ENCODE results near the gene USP10. TPM values are rescaled to one million over a fixed set of nuclear protein-coding genes. Genes with fewer than 3 reads are reported as not detected.

USP10 gene, protein sequence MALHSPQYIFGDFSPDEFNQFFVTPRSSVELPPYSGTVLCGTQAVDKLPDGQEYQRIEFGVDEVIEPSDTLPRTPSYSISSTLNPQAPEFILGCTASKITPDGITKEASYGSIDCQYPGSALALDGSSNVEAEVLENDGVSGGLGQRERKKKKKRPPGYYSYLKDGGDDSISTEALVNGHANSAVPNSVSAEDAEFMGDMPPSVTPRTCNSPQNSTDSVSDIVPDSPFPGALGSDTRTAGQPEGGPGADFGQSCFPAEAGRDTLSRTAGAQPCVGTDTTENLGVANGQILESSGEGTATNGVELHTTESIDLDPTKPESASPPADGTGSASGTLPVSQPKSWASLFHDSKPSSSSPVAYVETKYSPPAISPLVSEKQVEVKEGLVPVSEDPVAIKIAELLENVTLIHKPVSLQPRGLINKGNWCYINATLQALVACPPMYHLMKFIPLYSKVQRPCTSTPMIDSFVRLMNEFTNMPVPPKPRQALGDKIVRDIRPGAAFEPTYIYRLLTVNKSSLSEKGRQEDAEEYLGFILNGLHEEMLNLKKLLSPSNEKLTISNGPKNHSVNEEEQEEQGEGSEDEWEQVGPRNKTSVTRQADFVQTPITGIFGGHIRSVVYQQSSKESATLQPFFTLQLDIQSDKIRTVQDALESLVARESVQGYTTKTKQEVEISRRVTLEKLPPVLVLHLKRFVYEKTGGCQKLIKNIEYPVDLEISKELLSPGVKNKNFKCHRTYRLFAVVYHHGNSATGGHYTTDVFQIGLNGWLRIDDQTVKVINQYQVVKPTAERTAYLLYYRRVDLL
- polyA plus RNA-seq (2011; rRNA removed), result 93.5 and 144 TPM in 2 replicates
- polyA plus RNA-seq (2012; cell fraction: cytosol; rRNA removed), result 90.7 and 101 TPM in 2 replicates
- 156 and 209 TPM in 2 replicates for polyA plus RNA-seq (2012; cell fraction: nucleus; rRNA removed)
- 60.6 to 64.2 TPM (median 61.5 TPM) in 3 replicates for polyA plus RNA-seq (2017; fragmentation: RNase III; extraction: RNeasy Plus Mini Kit Qiagen cat#74134 plus additional on column Dnase treatment)
- 241 and 307 TPM in 2 replicates for polyA minus RNA-seq (2011; rRNA and poly(A)+ RNA removed)

DNA sequence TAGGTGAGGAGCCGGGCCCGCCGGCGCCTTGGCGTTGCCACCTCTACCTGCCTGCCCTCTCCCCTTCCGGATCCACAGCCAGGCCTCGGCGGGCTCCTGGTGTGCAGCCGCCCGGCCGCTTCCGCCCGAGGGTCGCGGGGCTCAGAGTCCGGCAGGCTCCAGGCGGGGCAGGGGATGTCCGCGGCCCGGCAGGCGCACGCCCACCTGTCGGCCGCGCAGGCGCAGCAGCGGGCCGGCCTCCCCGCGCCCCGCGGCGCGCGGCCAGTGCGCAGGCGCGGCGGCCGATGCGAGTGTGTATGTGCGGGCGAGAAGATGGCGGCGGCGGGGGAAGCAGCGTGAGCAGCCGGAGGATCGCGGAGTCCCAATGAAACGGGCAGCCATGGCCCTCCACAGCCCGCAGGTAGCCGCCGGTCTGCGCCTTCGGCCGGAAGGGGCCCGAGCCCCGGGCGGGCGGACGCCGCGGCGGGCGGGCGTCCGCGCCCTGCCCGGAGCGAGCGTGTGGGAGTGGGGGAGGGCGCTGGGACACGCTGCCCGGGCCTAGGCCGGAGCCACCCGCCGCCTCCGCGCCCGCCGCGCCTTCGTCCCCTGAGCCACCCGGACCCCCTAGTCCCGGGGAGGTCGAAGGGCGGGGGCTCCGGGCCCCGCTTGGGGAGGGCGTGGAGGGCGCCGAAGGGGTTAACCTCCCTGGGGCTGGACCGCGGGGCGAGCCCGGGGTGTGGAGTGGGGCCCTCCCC is at the start of gene USP10:
Gene USP10, plus strand, starts transcription at position 289 of the 734 bp plus-strand sequence. Its CDS starts 91 bp downstream, at position 380.
- TF ChIP-seq, protein P1, sequence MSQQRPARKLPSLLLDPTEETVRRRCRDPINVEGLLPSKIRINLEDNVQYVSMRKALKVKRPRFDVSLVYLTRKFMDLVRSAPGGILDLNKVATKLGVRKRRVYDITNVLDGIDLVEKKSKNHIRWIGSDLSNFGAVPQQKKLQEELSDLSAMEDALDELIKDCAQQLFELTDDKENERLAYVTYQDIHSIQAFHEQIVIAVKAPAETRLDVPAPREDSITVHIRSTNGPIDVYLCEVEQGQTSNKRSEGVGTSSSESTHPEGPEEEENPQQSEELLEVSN (IDR thresholded peaks at IDR 0.05; ENCODE audit: borderline replicate concordance, low read depth), result peak; percentile 14; the same call in 1 of the 2 replicates
- TF ChIP-seq ZFP36 (IDR thresholded peaks at IDR 0.05; ENCODE audit: borderline replicate concordance, partially characterized antibody) (no peak), PHF8 (IDR thresholded peaks at IDR 0.05; ENCODE audit: borderline replicate concordance, low read depth) (peak; percentile 47; the same call in 1 of the 2 replicates), POLR2A (IDR thresholded peaks at IDR 0.05; ENCODE audit: low read length) (peak; percentile 80), JUN (IDR thresholded peaks at IDR 0.05) (peak; percentile 60 to 86; a peak in 4 of 5 replicates), MYC (IDR thresholded peaks at IDR 0.05; ENCODE audit: borderline replicate concordance, low read length) (peak; percentile 76; the same call in 1 of the 2 replicates)
- TF ChIP-seq, protein P2, sequence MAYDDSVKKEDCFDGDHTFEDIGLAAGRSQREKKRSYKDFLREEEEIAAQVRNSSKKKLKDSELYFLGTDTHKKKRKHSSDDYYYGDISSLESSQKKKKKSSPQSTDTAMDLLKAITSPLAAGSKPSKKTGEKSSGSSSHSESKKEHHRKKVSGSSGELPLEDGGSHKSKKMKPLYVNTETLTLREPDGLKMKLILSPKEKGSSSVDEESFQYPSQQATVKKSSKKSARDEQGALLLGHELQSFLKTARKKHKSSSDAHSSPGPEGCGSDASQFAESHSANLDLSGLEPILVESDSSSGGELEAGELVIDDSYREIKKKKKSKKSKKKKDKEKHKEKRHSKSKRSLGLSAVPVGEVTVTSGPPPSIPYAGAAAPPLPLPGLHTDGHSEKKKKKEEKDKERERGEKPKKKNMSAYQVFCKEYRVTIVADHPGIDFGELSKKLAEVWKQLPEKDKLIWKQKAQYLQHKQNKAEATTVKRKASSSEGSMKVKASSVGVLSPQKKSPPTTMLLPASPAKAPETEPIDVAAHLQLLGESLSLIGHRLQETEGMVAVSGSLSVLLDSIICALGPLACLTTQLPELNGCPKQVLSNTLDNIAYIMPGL (CRISPR knock-in tag; IDR thresholded peaks at IDR 0.05; ENCODE audit: borderline replicate concordance), result 0 out of 2 replicates have a peak, but pooled peaks have one; percentile 24
- TF ChIP-seq, protein P3, sequence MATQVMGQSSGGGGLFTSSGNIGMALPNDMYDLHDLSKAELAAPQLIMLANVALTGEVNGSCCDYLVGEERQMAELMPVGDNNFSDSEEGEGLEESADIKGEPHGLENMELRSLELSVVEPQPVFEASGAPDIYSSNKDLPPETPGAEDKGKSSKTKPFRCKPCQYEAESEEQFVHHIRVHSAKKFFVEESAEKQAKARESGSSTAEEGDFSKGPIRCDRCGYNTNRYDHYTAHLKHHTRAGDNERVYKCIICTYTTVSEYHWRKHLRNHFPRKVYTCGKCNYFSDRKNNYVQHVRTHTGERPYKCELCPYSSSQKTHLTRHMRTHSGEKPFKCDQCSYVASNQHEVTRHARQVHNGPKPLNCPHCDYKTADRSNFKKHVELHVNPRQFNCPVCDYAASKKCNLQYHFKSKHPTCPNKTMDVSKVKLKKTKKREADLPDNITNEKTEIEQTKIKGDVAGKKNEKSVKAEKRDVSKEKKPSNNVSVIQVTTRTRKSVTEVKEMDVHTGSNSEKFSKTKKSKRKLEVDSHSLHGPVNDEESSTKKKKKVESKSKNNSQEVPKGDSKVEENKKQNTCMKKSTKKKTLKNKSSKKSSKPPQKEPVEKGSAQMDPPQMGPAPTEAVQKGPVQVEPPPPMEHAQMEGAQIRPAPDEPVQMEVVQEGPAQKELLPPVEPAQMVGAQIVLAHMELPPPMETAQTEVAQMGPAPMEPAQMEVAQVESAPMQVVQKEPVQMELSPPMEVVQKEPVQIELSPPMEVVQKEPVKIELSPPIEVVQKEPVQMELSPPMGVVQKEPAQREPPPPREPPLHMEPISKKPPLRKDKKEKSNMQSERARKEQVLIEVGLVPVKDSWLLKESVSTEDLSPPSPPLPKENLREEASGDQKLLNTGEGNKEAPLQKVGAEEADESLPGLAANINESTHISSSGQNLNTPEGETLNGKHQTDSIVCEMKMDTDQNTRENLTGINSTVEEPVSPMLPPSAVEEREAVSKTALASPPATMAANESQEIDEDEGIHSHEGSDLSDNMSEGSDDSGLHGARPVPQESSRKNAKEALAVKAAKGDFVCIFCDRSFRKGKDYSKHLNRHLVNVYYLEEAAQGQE (IDR thresholded peaks at IDR 0.05), result no peak
- TF ChIP-seq, protein P4, sequence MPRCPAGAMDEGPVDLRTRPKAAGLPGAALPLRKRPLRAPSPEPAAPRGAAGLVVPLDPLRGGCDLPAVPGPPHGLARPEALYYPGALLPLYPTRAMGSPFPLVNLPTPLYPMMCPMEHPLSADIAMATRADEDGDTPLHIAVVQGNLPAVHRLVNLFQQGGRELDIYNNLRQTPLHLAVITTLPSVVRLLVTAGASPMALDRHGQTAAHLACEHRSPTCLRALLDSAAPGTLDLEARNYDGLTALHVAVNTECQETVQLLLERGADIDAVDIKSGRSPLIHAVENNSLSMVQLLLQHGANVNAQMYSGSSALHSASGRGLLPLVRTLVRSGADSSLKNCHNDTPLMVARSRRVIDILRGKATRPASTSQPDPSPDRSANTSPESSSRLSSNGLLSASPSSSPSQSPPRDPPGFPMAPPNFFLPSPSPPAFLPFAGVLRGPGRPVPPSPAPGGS (IDR thresholded peaks at IDR 0.05), result peak; percentile 75; the same call in 2 of the 3 replicates
- DNase-seq (ENCODE audit: low read depth in 1 of 2, low spot score in 1 of 2), result peak; percentile 81 to 88
- H3K4me2 ChIP-seq, result peak within 1 kb of the TSS; percentile 97
- WGBS (ENCODE audit: missing lambda C conversion rate), result 3% methylated on average over 14 of the region's 97 CpGs
- peaks cover 30% of the 10 kb centered on the region for H3K4me1 ChIP-seq
- no peaks in the 10 kb centered on the region for H3K9me3 ChIP-seq
- peak within 1 kb of the TSS; percentile 100 for H3K4me3 ChIP-seq
- ChIA-PET POLR2A (interaction anchor here (1.3 to 1.4 kb wide), 2 partner anchors 28 to 30 kb away, joined by 3 to 4 read pairs; no protein-coding TSS in a partner anchor), CTCF (interaction anchor here (1.4 to 1.9 kb wide), 5 partner anchors 12 to 77 kb away, joined by 4 to 14 read pairs (median 7); no protein-coding TSS in a partner anchor)
- no peak for FAIRE-seq
- peak; percentile 89 to 95 for ATAC-seq
- H3K27ac ChIP-seq, result peak within 1 kb of the TSS; percentile 95 to 99

Measured in A549 (cell line).